Activated CD8-positive, alpha-beta memory T cell treated with anti-CD3 and anti-CD28 coated beads, Interleukin-2, amount 50 U/mL, for 24 hours (primary cell): ENCODE measurements around the gene TM4SF5.

ENCODE experiments used
- DNase-seq: peaks from one replicate; pipeline ENCODE4 v3.0.0-alpha.2; 2020; ENCODE audit errors: extremely low read depth

Gene TM4SF5

DNA sequence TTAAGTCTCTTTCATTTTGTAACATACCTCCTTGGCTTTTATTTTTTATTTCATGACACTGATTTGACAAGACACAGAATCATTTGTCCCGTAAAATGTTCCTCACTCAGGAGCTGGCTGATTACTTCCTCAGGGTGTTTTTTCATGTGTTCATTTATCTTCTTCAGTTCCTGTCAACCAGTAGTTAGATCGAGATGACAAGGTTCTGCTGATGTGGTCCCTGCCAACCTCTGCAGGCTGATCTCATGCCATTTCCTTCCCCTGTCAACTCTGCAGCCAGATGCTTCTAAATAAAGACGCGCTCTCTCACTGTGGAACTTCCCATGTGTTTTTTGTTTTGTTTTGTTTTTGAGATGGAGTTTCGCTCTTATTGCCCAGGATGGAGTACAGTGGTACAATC, 23.8 kb upstream of the TM4SF5 start:
- DNase-seq = no peak

- no peak for DNase-seq
Observed at GRCh38 chr17:4748686-4749085, 23.0 kb upstream of the TM4SF5 start.

DNA sequence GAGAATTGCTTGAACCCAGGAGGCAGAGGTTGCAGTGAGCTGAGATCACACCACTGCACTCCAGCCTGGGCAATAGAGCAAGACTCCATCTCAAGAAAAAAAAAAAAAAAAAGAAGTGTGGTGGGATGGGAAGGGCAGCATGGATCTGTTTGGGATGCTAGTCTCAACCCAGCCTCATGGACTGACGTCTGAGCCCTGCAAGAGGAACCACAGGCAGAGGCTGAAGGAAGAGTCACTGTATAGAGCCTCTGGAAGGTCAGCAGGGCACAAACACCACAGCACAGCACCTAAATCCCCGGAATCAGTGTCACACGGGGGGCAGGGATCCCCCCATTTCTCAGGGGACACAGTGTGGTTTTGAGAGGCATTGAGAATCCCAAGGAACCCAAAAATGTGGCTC, 21.1 kb upstream of the TM4SF5 start:
- no peak for DNase-seq

DNA sequence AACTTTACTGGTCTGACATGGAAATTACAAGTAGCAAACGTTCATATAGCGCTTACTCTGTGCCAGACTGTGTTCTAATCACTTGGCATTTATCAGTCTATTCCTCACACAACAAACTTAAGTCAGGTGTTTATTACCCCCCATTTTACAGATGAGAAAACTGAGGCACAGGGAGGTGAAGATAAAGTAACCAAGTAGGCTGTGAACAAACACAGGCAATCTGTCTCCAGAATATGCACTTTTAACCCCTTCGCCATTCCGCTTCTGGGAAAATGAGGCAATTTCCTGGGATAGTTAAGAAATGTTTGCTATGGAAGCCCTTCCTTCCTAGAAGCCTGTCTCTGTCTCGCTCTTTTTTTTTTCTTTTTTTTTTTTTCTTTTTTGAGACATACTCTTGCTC, 19.8 kb upstream of the TM4SF5 start:
- DNase-seq = no peak

DNA sequence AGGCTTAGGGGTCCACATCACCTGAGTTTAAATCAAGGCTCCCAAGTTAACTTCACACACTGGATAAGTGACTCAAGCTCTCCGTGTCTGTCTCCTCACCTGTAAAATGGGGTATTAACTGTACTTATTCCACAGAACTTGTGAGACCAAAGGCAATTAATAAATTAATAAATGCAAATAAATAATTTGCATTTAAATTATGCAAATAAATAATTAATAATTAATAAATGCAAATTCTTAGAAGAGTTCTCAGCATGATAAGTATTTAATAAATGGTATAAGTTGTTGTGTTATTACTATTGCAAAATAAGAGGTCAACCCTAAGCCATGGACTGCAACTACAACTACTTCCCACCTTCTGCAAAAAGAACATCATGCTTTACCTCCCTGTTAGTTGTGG, 18.3 kb upstream of the TM4SF5 start:
- no peak for DNase-seq

- no peak for DNase-seq
Observed at GRCh38 chr17:4759776-4760236, 11.9 kb upstream of the TM4SF5 start.

DNA sequence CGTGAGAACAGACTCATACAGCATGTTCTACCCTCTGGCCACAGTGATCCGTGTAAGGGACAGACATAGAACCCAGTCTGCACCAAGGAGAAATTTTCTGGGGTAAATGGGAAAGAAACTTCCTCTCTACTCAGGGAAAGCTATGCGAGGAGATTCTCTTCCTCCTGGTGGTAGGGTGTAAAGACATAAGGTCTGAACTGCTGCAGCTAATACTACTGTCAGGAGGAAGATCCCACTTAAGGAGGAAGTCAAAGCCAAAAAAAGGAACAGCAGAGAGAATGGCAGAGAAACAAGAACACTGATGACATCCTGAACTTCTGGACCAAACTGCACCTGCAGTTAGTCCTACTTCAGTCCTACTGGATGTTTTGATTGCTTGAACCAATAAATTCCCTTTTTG, 7.1 kb upstream of the TM4SF5 start:
- DNase-seq = no peak

- no peak for DNase-seq
Observed at GRCh38 chr17:4766201-4766600, 5.5 kb upstream of the TM4SF5 start.

- no peak for DNase-seq
Observed at GRCh38 chr17:4766723-4767122, 5.0 kb upstream of the TM4SF5 start.

DNA sequence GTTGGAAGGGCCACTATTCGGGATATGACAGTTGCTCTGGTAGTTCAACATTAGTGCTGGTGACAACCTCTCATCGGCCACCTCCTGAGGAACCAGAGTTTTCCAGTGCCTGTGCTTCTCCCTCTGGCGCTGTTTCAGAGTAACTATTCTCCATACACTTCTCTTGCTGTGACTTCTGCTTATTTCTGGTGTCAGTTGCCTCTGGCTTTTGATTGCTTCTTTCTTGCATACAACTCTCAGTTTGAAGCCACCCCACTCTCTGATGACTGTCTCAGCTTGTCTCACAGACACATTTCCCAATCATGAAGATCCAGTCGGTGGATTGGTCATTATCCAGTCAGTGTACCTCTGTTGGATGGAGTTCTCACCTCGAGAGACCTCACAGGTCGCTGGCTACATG, 3.4 kb upstream of the TM4SF5 start:
- DNase-seq = no peak

DNA sequence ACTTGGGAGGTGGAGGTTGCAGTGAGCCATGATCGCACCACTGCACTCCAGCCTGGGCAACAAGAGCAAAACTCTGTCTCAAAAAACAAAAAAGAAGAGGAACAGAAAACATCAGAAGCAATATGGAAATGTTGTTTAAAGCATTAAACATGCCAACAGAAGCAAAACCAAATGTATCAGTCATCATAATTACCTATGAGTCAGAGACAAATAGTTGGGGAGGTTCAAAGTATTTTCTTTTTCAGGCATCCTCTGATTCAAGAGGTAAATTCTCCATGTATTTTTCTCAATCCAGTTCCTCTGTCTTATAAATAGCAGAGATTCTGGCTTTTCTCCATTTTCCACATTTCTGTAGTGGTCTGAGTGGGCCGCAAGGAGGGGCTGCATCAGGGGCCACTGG, 2.1 kb upstream of the TM4SF5 start:
- DNase-seq = no peak

DNA sequence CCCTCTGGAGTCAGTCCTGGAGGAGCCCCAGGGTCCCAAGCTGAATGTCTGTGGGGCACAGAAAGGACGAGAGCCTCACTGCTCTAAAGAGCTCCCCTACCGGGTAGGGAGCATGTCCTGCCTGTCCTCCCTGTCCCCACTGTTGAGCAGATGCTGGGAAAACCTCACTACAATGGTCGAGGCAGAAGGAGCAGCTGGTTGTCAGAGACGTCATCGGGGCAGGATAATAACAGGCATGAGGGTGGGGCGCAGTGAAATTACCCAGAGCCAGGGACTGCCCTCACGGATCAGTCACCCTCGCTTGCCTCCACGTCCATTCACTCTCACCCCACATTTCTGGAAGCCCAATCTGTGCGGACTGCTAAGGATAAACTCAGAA, 538 bp downstream of the TM4SF5 start:
- no peak for DNase-seq

GRCh38 chr17:4777969-4778760, 6.5 kb downstream of the TM4SF5 start:
- no peak for DNase-seq

DNA sequence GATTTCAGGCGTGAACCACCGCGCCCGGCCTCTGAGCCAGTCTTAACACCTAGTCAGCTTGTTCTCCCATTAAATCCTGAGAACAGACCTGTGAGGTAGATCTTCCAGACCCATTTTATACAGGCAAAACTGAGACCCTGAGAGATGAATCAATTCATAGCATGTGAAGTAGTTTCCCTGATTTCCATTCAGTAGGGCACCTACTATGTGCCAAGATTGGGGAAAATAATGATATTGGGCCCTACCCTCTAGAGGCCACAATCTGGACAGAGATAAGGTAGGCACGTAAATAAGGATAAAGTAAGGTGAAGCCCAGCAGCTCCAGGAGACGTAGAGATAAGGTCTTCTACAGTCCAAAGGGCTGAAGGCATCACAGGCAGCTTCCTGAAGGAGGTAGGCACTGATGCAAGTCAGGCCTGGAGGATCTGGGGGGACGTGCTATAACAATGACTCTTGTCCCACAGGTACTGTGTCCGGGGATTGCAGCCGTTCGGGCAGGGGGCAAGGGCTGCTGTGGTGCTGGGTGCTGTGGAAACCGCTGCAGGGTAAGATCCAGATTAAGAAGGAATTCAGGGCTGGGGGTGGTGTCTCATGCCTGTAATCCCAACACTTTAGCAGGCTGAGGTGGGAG, 8.8 kb downstream of the TM4SF5 start:
- DNase-seq = no peak

- no peak for DNase-seq
Observed at GRCh38 chr17:4782652-4783051, 11.0 kb downstream of the TM4SF5 start.

- DNase-seq = no peak
Observed at GRCh38 chr17:4785311-4786105, 13.8 kb downstream of the TM4SF5 start.

DNA sequence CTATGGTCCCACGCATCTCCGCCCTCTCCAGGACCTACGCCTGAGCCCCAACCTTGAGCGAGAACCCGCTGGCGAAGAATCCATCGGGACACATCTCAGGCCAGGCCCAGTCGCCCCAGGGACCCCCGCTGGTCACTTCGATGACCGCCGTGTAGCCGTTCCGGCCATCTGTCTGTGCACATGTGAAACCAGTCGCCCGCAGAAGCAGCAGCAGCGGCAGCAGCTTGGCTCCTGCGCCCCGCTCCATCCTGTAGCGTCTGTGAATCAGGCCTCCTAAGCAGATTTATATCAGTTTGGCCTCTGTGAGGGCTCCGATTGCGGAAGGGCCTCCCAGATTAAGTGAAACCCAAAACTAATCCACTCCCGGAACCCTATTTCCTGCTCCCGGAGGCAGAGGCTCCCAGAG, 14.4 kb downstream of the TM4SF5 start, which contains the start of gene VMO1:
VMO1 (minus strand) TSS at position 259 of the 406 bp plus-strand sequence; CDS start at position 247, 12 bp downstream.
- DNase-seq = no peak

- DNase-seq = no peak
Observed at GRCh38 chr17:4786516-4786915, 14.8 kb downstream of the TM4SF5 start.

GRCh38 chr17:4788159-4788806, 16.6 kb downstream of the TM4SF5 start:
- DNase-seq = no peak

DNA sequence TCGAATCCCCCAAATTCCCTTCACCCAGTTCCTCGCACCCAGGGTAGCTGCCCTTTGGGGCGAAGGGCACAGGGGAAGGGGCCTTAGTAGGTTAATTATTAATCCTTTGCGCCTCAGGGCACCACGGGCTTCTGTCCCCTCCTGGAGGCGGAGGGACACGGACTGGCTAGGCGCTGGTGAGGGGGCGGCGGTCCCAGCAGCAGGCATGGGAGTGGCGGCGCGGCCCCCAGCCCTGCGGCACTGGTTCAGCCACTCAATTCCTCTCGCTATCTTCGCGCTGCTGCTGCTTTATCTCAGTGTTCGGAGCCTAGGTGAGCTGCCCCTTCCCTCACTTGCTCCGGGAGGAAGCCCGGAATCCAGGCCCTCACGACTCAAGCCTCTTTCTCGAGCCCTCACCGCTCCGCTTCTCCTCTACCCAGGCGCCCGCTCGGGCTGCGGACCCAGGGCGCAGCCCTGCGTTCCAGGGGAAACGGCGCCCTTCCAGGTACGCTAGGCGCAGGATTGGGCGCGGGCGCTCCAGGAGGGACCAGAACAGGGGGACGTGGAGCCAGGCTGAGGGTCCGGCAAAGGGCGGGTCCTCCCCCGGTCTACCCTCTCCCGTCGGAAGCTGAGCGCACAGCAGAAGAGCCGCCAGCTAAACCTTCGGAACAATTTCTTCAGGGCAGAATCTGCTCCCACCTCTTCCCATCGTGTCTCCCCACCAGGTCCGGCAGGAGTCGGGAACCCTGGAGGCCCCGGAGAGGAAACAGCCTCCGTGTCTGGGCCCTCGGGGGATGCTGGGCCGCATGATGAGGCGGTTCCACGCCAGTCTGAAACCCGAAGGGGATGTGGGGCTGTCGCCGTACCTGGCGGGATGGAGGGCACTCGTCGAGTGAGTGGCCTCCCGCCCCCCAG, 17.4 kb downstream of the TM4SF5 start, which contains the start of gene GLTPD2:
GLTPD2 (plus strand) TSS at position 158 of the 894 bp plus-strand sequence; CDS start at position 206, 48 bp downstream.
- DNase-seq = no peak

- no peak for DNase-seq
Observed at GRCh38 chr17:4789701-4789950, 17.9 kb downstream of the TM4SF5 start.
